ENCODE measurements around the gene PCBP4.

- no peak for TF ChIP-seq EZH2phosphoT487 (IDR thresholded peaks at IDR 0.05; ENCODE audit: insufficient read depth, low read depth)
- no peak for TF ChIP-seq EZH2 (IDR thresholded peaks at IDR 0.05; ENCODE audit: insufficient read depth, poor library complexity, severe bottlenecking)
These were observed 6.9 kb downstream of the PCBP4 start for GRCh38 chr3:51960386-51960785.

All from GM23248 (cell line).